Adrenal gland (tissue), 5 donors: ENCODE results near the gene ARHGEF28.

Source experiments
- CTCF ChIP-seq, 6 experiments: fragments of 450-650 bp in 4 of 6; fragments of 200-600 bp in 2 of 6; sonication (generic) in 1 of 6; IDR thresholded peaks; 1 replicate in 5 of 6; 2 replicates in 1 of 6; pipeline versions ENCODE4 v1.5.1 to v1.8.0; 2016 to 2021; ENCODE audit warnings: antibody characterized with exemption in 6 of 6, mild to moderate bottlenecking in 2 of 6, moderate library complexity in 1 of 6
- POLR2A ChIP-seq, 2 donors: fragments of 450-650 bp; IDR thresholded peaks; one replicate each; pipeline ENCODE4 v1.6.1; 2017; ENCODE audit warnings: antibody characterized with exemption in 2 of 2, mild to moderate bottlenecking in 2 of 2, moderate library complexity in 1 of 2
- donor health status: DM: no; HTN: no; CAD: no.

- TF ChIP-seq CTCF (IDR thresholded peaks at IDR 0.05) (no peak), POLR2A (IDR thresholded peaks at IDR 0.05) (no peak)
Observed at GRCh38 chr5:73856997-73857396, 231.0 kb downstream of the ARHGEF28 start.
